ENCODE results near the gene UGT1A6.
A peak's percentile ranks its signal among the peaks of the same experiment; 100 is the strongest.

The UGT1A6 gene

GRCh38 chr2:233800208-233800607, 107.5 kb downstream of the UGT1A6 start:
- DNase-seq (ENCODE audit: low read depth, low spot score): no peak

DNA sequence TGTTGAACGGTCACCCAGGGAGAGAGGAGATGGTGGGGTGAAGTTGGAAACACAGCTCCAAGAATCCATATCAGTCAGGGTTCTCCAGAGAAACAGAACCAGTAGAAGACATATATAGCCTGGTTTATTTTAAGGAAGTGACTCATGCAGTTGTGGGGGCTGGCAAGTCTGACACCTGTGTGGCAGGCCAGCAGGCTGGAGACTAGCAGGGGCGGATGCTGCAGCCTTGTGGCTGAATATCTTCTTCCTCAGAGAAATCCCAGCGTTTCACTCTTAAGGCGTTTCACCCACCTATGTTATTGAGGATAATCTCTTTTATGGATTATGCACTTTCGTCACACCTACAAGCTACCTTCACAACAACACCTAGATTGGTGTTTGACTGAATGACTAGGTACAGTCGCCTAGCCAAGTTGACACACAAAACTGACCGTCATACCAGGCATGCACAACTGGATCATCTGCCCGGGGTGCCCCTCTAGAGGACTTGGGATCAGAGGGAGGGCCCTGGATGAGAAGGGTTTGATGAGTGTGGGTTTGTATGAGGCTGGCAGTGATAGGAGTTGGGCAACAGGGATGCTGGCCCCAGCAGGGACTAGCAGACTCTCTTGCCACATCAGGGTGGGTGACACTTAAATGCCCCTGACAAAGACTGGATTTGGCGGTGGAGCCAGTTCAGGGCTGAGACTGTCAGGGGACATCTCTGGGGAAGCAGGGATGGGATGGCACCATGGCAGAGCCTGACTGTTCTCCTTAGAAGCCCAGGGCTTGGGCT, 108.9 kb downstream of the UGT1A6 start:
- DNase-seq (ENCODE audit: low read depth, low spot score): no peak

DNA sequence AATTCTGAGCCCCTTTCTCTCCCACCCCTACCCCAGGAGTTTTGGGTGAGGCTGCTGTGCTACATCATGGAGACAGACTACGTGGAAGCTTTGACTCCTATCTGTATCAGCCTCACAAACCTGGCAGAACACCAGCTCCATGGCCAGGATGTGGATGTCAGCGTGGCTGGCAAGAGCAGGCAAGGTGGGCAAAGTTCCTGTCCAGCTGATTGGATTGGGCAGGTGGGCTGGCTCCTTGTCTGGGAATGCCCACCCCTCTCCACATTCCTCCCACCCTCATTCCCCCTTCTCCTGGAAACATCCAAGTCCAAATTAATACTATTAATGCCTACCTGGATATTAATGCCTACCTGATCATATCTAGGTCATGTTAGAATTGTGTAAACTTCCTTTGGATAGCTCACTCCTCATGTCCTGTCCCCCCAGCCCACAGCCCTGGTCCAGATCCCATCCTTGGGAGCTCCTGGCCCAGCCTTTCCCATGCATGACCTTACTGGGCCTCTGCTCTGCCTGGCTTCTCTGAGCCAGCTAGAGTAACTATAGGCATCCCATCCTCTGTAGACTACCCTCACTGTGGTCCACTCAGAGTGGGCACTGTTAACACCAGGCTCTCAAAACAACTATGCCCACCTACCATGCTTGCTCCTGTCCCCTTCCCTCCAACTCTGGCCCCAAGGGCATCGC, 109.6 kb downstream of the UGT1A6 start:
- DNase-seq (ENCODE audit: low read depth, low spot score): no peak

- DNase-seq (ENCODE audit: low read depth, low spot score): no peak
These were observed 110.7 kb downstream of the UGT1A6 start for GRCh38 chr2:233803292-233803911.

GRCh38 chr2:233803994-233804393, 111.3 kb downstream of the UGT1A6 start:
- no peak for DNase-seq (ENCODE audit: low read depth, low spot score)

GRCh38 chr2:233807215-233807865, 114.7 kb downstream of the UGT1A6 start:
- DNase-seq (ENCODE audit: low read depth, low spot score): no peak

GRCh38 chr2:233807966-233808935, 115.6 kb downstream of the UGT1A6 start:
- DNase-seq (ENCODE audit: low read depth, low spot score): no peak

GRCh38 chr2:233810385-233810784, 117.7 kb downstream of the UGT1A6 start:
- DNase-seq (ENCODE audit: low read depth, low spot score): no peak

GRCh38 chr2:233811087-233811486, 118.4 kb downstream of the UGT1A6 start:
- DNase-seq (ENCODE audit: low read depth, low spot score): no peak

DNA sequence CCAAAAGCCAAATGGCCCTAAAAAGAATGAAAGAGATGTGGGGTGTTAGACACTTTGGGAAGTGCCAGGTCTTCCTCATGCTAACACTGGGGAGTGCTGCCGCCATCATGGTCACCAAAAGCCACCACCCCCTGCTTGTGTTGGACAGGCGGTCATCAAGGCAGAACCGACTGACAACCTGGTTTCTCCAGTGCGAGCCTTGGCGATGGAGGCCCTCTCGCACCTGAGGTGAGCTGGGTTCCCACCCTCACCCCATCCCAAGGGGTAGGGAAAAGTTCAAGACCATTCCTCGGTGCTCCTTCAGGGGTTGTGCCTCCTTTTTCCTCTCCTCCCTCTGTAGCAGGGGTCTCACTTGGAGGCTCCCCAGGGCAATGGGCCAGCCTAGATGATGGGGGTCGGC, 119.0 kb downstream of the UGT1A6 start:
- no peak for DNase-seq (ENCODE audit: low read depth, low spot score)

DNA sequence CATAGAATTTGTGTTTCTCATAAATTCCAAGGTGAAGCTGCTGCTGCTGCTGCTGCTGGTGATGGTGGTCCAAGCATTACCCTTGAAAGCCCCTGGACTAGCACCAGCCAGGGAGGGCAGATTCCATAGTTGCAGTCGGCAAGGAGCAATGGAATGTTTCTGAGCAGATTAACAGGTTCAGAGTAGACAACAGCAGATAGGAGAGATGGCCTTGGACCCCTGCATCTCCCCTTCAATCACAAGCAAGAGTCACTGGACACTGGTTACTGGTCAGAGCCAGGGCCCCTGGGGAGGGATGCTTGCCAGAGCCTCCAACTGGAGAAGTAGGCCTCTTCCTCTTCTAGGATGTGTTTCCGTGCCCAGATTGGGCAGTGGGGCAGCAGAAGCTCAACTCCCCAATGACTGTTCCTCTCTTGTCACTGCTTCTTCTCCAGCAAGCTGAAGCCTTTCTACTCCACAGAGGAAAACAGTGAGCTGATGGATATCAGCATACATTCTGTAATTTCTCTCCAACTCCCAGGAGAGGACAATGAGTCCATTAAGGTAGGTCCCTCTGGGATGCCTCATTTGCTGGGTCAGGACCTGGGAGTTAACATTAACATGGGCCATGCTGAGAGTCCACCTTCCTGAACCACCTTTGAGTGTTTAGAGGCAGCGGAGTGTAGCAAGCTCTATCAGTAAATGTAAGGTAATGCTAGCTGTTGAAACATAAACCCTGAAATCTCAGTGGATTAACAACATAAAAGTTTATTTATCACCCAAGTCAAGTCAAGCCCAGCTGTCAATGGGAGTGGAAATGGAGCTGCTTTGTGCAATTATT, 120.8 kb downstream of the UGT1A6 start:
- no peak for DNase-seq (ENCODE audit: low read depth, low spot score)

DNA sequence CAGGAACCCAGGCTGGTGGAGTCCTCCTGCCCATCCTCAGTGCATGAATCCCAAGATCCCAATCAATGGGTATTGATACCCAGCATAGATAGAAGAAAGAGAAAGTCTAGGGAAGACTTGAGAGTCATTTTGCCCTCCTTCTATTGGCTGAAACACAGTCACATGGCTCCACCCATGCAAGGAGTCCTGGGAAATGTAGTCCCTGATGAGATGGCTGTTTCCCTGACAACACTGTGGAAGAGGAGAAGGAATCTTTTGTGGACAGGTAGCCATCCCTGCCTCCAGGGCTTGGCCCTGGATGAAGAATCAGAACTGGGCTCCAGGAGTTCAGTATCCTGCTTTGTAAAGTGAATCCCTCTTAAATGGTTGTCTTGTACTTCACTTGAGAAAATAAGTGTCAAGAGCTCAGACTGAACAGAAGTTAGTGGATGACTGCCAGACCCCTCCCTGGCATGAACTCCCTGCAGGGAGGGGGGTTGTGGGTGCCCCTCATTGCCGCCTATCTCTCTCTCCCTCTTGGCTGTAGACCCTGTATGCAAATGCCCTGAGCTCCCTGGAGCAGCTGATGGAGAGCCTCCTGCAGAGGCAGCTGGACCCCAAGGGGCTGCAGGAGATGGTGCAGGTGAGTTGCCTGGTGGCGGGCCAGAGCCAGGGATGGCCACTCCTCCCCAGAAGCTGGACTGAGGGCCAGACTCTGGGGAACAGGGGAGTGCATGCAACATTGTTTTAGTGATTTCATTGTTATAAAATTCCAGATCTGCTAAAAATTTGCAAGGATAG, 121.6 kb downstream of the UGT1A6 start:
- DNase-seq (ENCODE audit: low read depth, low spot score): peak; percentile 8

- no peak for DNase-seq (ENCODE audit: low read depth, low spot score)
These were observed 123.2 kb downstream of the UGT1A6 start for GRCh38 chr2:233815861-233816260.

DNA sequence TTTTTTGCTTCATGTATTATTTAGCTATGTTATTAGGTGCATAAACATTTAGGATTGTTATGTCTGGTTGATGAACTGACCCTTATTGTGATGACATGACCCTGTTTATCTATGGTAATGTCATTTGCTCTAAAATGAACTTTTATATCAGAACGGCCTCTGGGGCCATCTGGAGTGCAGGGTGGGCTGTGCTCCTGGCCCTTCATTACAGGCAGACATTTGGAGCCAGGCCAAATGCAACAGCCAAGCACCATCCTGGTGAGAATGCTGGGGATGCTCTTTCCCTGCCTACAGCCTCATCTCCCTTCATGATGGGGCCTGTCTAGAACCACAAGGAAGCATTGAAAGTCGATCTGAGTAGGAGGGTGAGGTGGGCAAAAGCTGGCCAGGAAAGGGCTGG, 123.6 kb downstream of the UGT1A6 start:
- no peak for DNase-seq (ENCODE audit: low read depth, low spot score)

DNA sequence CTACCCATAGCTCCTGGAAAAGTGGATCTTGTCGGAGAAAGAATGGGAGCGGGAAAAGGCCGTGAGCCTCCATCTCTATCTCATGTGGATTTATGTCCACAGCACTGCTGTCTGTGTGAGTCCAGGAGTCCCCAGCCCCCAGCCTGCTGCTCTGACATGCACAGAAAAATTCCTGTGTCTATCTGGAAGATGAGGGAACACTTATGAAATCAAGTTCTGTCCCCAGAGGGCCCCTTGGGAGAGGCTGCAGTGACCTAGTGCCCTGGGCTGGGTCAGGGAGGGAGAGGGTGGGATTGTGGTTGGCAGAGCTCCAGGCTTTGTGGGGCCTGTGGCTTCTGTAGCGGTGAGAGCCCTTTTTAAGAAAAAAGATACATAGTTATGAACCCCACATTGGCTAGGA, 124.1 kb downstream of the UGT1A6 start:
- DNase-seq (ENCODE audit: low read depth, low spot score): no peak

GRCh38 chr2:233817361-233817911, 124.7 kb downstream of the UGT1A6 start:
- DNase-seq (ENCODE audit: low read depth, low spot score): no peak

DNA sequence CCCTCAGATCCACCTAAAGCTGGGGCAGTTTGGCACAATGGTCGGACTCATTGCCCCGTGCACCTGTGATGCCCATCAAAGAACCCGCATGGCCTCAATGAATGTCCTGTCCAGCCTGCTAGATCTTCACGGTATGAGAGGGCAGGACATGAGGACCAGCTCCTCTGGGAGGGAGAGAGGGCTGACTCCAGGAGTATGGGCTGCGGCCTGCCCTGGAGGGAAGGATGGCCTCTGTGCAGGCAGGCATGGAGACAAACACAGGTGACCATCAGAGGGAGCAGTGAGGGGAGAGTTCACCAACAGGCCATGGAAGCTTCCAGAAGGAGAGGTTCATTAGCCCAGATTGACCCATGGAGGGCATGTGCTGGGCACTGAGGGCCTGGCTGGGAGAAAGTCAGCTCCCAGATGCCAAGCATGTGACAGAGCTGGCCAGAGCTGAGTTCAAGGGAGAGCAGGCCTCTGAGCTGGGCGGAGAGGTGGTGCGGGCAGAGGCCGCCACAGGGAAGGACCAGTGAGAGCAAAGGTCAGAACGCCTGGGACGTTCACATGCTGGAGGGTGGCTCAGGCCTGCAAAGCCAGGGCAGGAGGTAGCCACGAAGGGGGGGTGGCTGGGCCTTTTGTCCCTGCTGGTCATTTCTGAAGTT, 125.4 kb downstream of the UGT1A6 start:
- no peak for DNase-seq (ENCODE audit: low read depth, low spot score)

Data from ELF-1 (cell line).